Mucosa of descending colon (tissue), 3 donors: ENCODE results near the gene ZCCHC10. TPM values are rescaled to one million over a fixed set of nuclear protein-coding genes. Genes with fewer than 3 reads are reported as not detected.
"Not testable (repeated sequence)": the region's sequence is repeated elsewhere in the genome, so short reads cannot be mapped to it uniquely, and the experiment has no call there.

Source experiments
- ATAC-seq: fragments of 200-7000 bp; cut with Tn5 transposase; one replicate; pipeline ENCODE4 v1.9.1; 2020; ENCODE audit warnings: mild to moderate bottlenecking, moderate library complexity
- DNase-seq, 3 donors: peaks; one replicate each; pipeline ENCODE4 v3.0.0-alpha.2; 2020
- H3K36me3 ChIP-seq: fragments of 200-600 bp; one replicate; pipeline ENCODE4 v1.8.0; 2021; ENCODE audit warnings: low read depth, mild to moderate bottlenecking
- H3K4me1 ChIP-seq: fragments of 200-600 bp; one replicate; pipeline ENCODE4 v1.8.0; 2021; ENCODE audit warnings: low read depth, mild to moderate bottlenecking
- H3K4me3 ChIP-seq: fragments of 200-600 bp; one replicate; pipeline ENCODE4 v1.8.0; 2021; ENCODE audit warnings: mild to moderate bottlenecking
- H3K9me3 ChIP-seq: fragments of 200-600 bp; one replicate; pipeline ENCODE4 v1.8.0; 2021; ENCODE audit warnings: mild to moderate bottlenecking
- intact Hi-C, 2 donors: fragments of 100-400 bp; cut with DNase I in 1 of 2; cut with micrococcal nuclease in 1 of 2; formaldehyde crosslinking; loops; one replicate each; pipeline versions ENCODE4 v1.11.0 to v1.11.1; 2022; cut with DNase I, micrococcal nuclease
- total RNA-seq, 3 donors: library from RNA; stranded (reverse); fragmentation: NEBNext Ultra II Directional in 2 of 3; extraction: Animal tissue kit (Norgen Biotek cat#: 25700) in 2 of 3; gene quantifications; one replicate each; pipeline versions ENCODE4 v1.2.1 to v1.2.4, GENCODE V29; 2021 to 2023
- TF ChIP-seq, protein P1 (sequence below): fragments of 200-600 bp; IDR thresholded peaks from one replicate; pipeline ENCODE4 v1.8.0; 2022; ENCODE audit warnings: antibody characterized with exemption, mild to moderate bottlenecking
- donor health status: DM: no; HTN: no; CAD: no; lungs with moderate emphysema.
- donor health status: DM: no; HTN: no; CAD: no.
- donor health status: DM: no; HTN: yes; CAD: no.

The ZCCHC10 gene
- total RNA-seq, 3 donors from 2014 or later = 20.4 to 35.0 (median 29.2) TPM

DNA sequence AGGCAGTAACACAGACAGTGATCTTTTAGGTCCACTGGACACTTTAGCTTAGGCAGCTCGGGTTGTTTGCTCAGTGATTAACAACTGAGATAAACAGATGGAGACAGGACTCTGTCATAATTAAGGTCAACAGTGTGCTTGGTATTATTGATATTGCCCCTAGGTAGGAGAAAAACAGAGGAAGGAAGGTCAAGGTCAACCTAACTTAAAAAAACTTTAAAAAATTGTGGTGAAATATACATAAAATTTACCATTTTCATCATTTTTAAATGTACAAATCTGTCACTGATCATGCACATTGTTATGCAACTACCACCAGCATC is 23.3 kb upstream of the ZCCHC10 start:
- intact Hi-C loops = no loop called here
- Histone ChIP-seq H3K36me3 (no peaks in the 10 kb centered on the region), H3K4me1 (peaks cover 28% of the 10 kb centered on the region), H3K4me3 (no peak overlapping the region), H3K9me3 (no peaks in the 10 kb centered on the region)
- peak; percentile 13 for ATAC-seq
- no peak for DNase-seq
- TF ChIP-seq, protein P1, sequence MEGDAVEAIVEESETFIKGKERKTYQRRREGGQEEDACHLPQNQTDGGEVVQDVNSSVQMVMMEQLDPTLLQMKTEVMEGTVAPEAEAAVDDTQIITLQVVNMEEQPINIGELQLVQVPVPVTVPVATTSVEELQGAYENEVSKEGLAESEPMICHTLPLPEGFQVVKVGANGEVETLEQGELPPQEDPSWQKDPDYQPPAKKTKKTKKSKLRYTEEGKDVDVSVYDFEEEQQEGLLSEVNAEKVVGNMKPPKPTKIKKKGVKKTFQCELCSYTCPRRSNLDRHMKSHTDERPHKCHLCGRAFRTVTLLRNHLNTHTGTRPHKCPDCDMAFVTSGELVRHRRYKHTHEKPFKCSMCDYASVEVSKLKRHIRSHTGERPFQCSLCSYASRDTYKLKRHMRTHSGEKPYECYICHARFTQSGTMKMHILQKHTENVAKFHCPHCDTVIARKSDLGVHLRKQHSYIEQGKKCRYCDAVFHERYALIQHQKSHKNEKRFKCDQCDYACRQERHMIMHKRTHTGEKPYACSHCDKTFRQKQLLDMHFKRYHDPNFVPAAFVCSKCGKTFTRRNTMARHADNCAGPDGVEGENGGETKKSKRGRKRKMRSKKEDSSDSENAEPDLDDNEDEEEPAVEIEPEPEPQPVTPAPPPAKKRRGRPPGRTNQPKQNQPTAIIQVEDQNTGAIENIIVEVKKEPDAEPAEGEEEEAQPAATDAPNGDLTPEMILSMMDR = no peak

DNA sequence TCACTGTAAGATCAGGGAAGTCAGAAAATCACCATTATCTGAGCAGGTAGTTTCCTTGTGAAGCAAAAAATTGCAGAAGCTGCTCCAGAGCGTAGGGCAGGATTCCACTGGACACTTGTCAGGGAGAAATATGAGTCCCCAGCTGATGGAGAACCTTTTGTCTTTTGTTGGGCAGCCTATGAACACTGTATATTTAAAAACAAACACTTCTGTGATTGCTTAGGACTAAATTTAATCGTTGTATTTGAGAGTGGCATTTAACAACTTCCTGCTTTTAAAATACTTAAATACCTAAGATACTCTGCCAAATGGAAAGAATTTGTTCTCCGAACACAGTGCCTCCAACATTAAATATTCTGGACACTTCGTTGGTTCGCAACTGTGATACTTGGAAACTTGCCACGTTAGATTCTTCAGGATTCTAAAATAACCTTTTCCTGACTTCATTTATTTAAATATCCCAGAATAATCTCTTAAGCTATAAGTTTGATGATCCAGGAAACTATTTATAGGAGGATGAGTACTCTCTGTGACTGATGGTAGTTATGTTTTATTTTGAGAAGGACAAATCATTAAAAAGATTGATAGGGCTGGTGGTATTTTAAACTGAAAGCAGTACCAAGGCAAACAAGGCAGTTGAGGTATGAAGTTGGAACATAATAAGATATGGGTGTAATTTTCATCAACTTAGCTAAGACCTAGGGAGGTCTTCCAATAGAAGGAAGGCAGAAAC is 22.8 kb upstream of the ZCCHC10 start:
- intact Hi-C loops = no loop called here
- ATAC-seq = no peak
- H3K9me3 ChIP-seq = no peaks in the 10 kb centered on the region
- no peak overlapping the region for H3K4me3 ChIP-seq
- H3K36me3 ChIP-seq = no peaks in the 10 kb centered on the region
- H3K4me1 ChIP-seq = peaks cover 28% of the 10 kb centered on the region
- DNase-seq = no peak
- TF ChIP-seq, protein P1 = no peak

DNA sequence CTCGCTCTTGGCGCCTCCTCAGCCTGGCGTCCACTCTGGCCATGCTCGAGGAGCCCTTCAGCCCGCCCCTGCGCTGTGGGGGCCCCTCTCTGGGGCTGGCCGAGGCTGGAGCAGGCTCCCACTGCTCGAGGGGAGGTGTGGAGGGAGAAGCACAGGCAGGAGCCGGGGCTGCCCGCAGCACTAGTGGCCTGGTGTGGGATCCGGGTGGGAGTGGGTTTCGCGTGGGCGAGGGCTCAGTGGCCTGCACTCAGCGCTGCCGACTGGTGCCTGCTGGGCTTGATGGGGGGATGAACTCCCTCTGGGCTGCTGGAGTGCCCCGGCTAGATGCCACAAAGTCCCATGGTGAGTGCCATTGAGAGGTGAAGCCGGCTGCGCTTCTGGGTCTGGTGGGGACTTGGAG is 21.1 kb upstream of the ZCCHC10 start:
- ATAC-seq = no peak

DNA sequence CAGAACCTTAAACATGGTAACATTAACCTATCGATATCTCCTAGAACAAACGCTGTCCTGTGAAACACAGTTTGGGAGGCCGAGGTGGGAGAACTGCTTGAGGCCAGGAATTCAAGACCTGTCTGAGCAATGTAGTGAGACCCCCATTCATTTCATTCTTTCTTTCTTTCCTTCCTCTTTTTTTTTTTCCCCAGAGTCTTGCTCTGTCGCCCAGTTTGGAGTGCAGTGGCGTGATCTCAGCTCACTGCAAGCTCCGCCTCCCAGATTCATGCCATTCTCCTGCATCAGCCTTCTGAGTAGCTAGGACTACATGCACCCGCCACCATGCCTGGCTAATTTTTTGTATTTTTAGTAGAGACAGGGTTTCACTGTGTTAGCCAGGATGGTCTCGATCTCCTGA is 20.2 kb upstream of the ZCCHC10 start:
- H3K9me3 ChIP-seq, intact Hi-C loops, H3K4me3 ChIP-seq, DNase-seq, H3K36me3 ChIP-seq, ATAC-seq: not testable (repeated sequence)
- peaks cover 18% of the 10 kb centered on the region for H3K4me1 ChIP-seq

More for the DNA sequence above, 21.1 kb upstream of the ZCCHC10 start:
- intact Hi-C loops = no loop called here
- H3K4me1 ChIP-seq = peaks cover 18% of the 10 kb centered on the region
- H3K9me3 ChIP-seq = no peaks in the 10 kb centered on the region
- TF ChIP-seq, protein P1 = no peak
- H3K4me3 ChIP-seq = no peak overlapping the region
- H3K36me3 ChIP-seq = no peaks in the 10 kb centered on the region
- DNase-seq = no peak

DNA sequence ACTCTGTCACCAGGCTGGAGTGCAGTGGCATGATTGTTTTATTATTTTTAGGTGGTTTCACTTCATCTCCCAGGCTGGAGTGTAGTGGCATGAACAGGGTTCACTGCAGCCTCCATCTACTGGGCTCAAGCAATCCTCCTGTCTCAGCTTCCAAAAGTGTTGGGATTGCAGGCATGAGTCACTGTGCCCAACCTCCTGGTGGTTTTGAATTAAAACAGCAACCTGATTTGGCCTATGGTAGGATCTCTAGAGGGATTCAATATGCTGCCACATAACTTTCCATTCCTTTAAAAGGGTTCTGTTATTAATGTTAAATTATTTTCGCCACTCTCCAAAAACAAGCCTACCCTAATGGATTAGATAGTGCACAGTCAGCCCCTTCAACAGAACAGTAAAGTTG is 15.6 kb upstream of the ZCCHC10 start:
- no peaks in the 10 kb centered on the region for H3K36me3 ChIP-seq
- TF ChIP-seq, protein P1 = no peak
- ATAC-seq (no peak), DNase-seq (no peak)
- peaks cover 9% of the 10 kb centered on the region for H3K4me1 ChIP-seq
- H3K4me3 ChIP-seq = no peak overlapping the region
- intact Hi-C loops = no loop called here
- H3K9me3 ChIP-seq = no peaks in the 10 kb centered on the region

DNA sequence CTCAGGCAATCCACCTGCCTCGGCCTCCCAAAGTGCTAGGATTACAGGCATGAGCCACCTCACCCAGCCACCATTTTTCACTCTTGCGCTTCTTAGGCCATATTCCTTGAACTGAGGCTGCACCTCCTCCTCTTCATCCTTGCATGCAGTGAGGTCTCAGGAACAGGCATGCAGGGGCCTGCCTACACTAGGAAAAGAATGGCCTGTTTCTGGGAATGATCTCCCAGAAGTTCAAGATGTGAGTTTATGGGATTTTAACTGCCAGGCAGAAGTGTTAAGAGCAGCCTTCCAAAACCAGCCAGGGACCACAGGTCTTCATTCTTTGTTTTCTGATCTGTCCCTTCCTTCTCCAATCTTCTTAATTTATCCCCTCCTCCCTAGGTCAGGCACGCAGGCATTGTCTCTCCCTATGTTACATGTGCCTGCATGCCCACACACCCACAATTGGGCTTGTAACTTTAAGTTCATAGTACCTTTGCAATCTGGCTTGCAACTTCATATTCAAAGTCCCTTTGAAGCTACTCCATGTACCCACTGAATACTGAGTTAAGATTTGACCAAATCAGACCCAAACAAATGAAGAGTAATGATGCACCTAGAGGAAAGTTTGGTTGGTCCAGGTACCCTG is 14.9 kb upstream of the ZCCHC10 start:
- ATAC-seq = no peak
- H3K9me3 ChIP-seq = no peaks in the 10 kb centered on the region
- TF ChIP-seq, protein P1 = no peak
- no peaks in the 10 kb centered on the region for H3K36me3 ChIP-seq
- no peak overlapping the region for H3K4me3 ChIP-seq
- intact Hi-C loops = no loop called here
- no peak for DNase-seq
- peaks cover 9% of the 10 kb centered on the region for H3K4me1 ChIP-seq

DNA sequence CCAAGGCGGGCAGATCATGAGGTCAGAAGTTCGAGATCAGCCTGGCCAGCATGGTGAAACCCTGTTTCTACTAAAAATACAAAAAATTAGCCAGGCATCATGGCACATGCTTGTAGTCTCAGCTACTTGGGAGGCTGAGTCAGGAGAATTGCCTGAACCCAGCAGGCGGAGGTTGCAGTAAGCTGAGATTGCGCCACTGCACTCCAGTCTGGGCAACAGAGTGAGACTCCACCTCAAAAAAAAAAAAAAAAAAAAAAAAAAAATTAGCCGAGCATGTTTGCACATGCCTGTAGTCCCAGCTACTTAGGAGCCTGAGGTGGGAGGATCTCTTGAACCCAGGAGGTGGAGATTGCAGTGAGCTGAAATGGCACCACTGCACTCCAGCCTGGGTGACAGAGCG is 10.3 kb upstream of the ZCCHC10 start:
- H3K36me3 ChIP-seq, H3K4me3 ChIP-seq, H3K9me3 ChIP-seq, ATAC-seq, DNase-seq, intact Hi-C loops: not testable (repeated sequence)
- H3K4me1 ChIP-seq = peaks cover 20% of the 10 kb centered on the region
